HG03558 (cell line): ENCODE data around the gene TIMM17B.
A peak's percentile ranks its signal among the peaks of the same experiment; 100 is the strongest.

Experiments used
- ATAC-seq: cut with Tn5 transposase; IDR thresholded peaks from one replicate; pipeline ENCODE4 v1.9.1; 2021; ENCODE audit warnings: moderate number of reproducible peaks; ENCODE audit not compliant: unreplicated experiment; ENCODE audit errors: extremely low read depth

TIMM17B gene

GRCh38 chrX:48919360-48919841 is 21.8 kb upstream of the TIMM17B start:
- ATAC-seq = no peak

GRCh38 chrX:48918643-48919340 is 21.2 kb upstream of the TIMM17B start, which contains the start of gene PIM2:
Gene PIM2 (minus strand): TSS chrX:48919024. CDS start chrX:48918834, 190 bp downstream.
- peak; percentile 31 for ATAC-seq

GRCh38 chrX:48918301-48918642 is 20.7 kb upstream of the TIMM17B start:
- no peak for ATAC-seq

- no peak for ATAC-seq
Measured at GRCh38 chrX:48917139-48918001, 19.8 kb upstream of the TIMM17B start.

- ATAC-seq = no peak
Measured at GRCh38 chrX:48914593-48915493, 17.3 kb upstream of the TIMM17B start.

- no peak for ATAC-seq
Measured at GRCh38 chrX:48913605-48914366, 16.2 kb upstream of the TIMM17B start.

GRCh38 chrX:48911412-48912182 is 14.0 kb upstream of the TIMM17B start, which contains the start of gene SLC35A2:
Gene SLC35A2 (minus strand): TSS chrX:48911646. CDS start chrX:48911636, 10 bp downstream.
- no peak for ATAC-seq

- ATAC-seq = no peak
Measured at GRCh38 chrX:48910926-48911411, 13.4 kb upstream of the TIMM17B start.

- ATAC-seq = no peak
Measured at GRCh38 chrX:48909703-48910294, 12.2 kb upstream of the TIMM17B start.

GRCh38 chrX:48908600-48908999 is 11.0 kb upstream of the TIMM17B start:
- no peak for ATAC-seq

- no peak for ATAC-seq
Measured at GRCh38 chrX:48905090-48905790, 7.7 kb upstream of the TIMM17B start.

GRCh38 chrX:48904626-48905025 is 7.1 kb upstream of the TIMM17B start:
- no peak for ATAC-seq

GRCh38 chrX:48904180-48904579 is 6.6 kb upstream of the TIMM17B start:
- no peak for ATAC-seq

GRCh38 chrX:48903290-48903689 is 5.7 kb upstream of the TIMM17B start:
- ATAC-seq = no peak

GRCh38 chrX:48902776-48903175 is 5.2 kb upstream of the TIMM17B start:
- ATAC-seq = no peak

- ATAC-seq = no peak
Measured at GRCh38 chrX:48902135-48902534, 4.6 kb upstream of the TIMM17B start.

GRCh38 chrX:48901069-48901468 is 3.5 kb upstream of the TIMM17B start:
- no peak for ATAC-seq

GRCh38 chrX:48899078-48899410 is 1.5 kb upstream of the TIMM17B start:
- ATAC-seq = no peak
